Neutrophil (primary cell): ENCODE results near the gene FAM222A.

Experiments used
- H3K27ac ChIP-seq: fragments of 200-600 bp; sonication (generic); 2 replicates; pipeline ENCODE4 v1.5.1; 2016; ENCODE audit warnings: mild to moderate bottlenecking, moderate library complexity
- H3K27me3 ChIP-seq: fragments of 200-600 bp; sonication (generic); 2 replicates; pipeline ENCODE4 v1.6.0; 2016; ENCODE audit warnings: mild to moderate bottlenecking
- H3K36me3 ChIP-seq: fragments of 200-600 bp; sonication (generic); 2 replicates; pipeline ENCODE4 v1.5.1; 2017
- H3K4me1 ChIP-seq, 2 experiments: fragments of 200-600 bp in 1 of 2; sonication (generic) in 1 of 2; 1 replicate in 1 of 2; 2 replicates in 1 of 2; pipeline versions ENCODE4 v1.5.1 to v1.6.1; 2013 to 2016; ENCODE audit warnings: low read depth in 1 of 2, low read length in 1 of 2, mild to moderate bottlenecking in 1 of 2, moderate library complexity in 1 of 2; ENCODE audit not compliant: control insufficient read depth in 1 of 2, insufficient read depth in 1 of 2
- H3K4me3 ChIP-seq, 2 experiments: fragments of 200-600 bp in 1 of 2; sonication (generic) in 1 of 2; 1 replicate in 1 of 2; 2 replicates in 1 of 2; pipeline ENCODE4 v1.5.1; 2013 to 2016; ENCODE audit warnings: low read depth in 1 of 2, low read length in 1 of 2, mild to moderate bottlenecking in 1 of 2, moderate library complexity in 1 of 2
- H3K9me3 ChIP-seq: fragments of 200-600 bp; sonication (generic); 2 replicates; pipeline ENCODE4 v1.5.1; 2016
- CTCF ChIP-seq: fragments of 200-600 bp; sonication (generic); IDR thresholded peaks from 2 replicates; pipeline ENCODE4 v1.5.1; 2016; ENCODE audit warnings: antibody characterized with exemption

FAM222A gene

DNA sequence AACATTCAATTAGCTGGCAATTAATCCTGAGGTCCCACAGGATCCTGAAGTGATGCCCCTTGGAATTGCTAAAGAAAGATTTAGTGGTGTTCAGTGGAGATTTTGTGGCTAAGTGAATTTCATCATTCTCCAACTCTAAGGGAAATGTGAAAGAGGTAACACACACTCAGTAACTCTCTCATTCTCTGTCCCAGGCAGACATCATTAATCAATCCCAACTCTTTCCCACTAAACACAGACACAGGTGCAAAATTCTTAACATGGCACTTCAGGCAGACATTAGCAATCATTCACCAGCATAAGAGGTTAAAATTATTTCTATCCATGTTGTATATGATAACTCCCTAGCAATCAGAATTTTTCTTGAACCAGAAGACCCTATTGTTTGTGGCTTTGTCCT lies 79.4 kb downstream of the FAM222A start:
- H3K4me1 ChIP-seq, result no peaks in the 10 kb centered on the region
- TF ChIP-seq CTCF, result no peak
- no peak overlapping the region for H3K4me3 ChIP-seq
- H3K36me3 ChIP-seq, result no peaks in the 10 kb centered on the region
- H3K27ac ChIP-seq, result no peak overlapping the region
- no peaks in the 10 kb centered on the region for H3K9me3 ChIP-seq
- peaks cover 8% of the 10 kb centered on the region for H3K27me3 ChIP-seq

DNA sequence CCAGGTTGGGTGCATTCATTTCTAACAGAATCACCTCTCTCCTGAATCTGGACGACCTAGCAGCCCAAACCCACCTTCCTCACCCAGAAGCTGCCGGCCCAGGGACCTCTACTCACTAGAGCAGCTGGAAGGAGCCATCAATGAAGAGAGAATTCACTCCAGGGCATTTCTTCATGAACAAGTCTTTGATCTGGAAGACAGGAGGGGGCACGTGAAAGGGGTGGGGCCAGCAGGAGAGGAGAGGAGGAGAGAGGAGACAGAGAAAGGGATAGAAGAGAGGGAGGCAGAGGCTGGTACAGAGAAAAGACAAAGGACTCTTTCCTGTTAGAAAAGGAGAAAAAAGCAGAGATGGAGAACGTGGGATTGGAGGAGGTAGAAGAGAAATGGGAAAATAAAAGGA lies 79.8 kb downstream of the FAM222A start:
- no peaks in the 10 kb centered on the region for H3K36me3 ChIP-seq
- H3K9me3 ChIP-seq, result no peaks in the 10 kb centered on the region
- H3K4me1 ChIP-seq, result no peaks in the 10 kb centered on the region
- peaks cover 8% of the 10 kb centered on the region for H3K27me3 ChIP-seq
- H3K27ac ChIP-seq, result no peak overlapping the region
- H3K4me3 ChIP-seq, result no peak overlapping the region
- no peak for TF ChIP-seq CTCF

- Histone ChIP-seq H3K4me3 (no peak overlapping the region), H3K27ac (no peak overlapping the region), H3K4me1 (no peaks in the 10 kb centered on the region), H3K36me3 (no peaks in the 10 kb centered on the region), H3K9me3 (no peaks in the 10 kb centered on the region), H3K27me3 (peaks cover 8% of the 10 kb centered on the region)
- TF ChIP-seq CTCF, result no peak
Measured at GRCh38 chr12:109793826-109794501, 80.3 kb downstream of the FAM222A start.

GRCh38 chr12:109795023-109795422 lies 81.4 kb downstream of the FAM222A start:
- no peaks in the 10 kb centered on the region for H3K9me3 ChIP-seq
- TF ChIP-seq CTCF, result no peak
- peaks cover 8% of the 10 kb centered on the region for H3K27me3 ChIP-seq
- no peaks in the 10 kb centered on the region for H3K4me1 ChIP-seq
- H3K36me3 ChIP-seq, result no peaks in the 10 kb centered on the region
- no peak overlapping the region for H3K27ac ChIP-seq
- no peak overlapping the region for H3K4me3 ChIP-seq

GRCh38 chr12:109796057-109796456 lies 82.4 kb downstream of the FAM222A start:
- no peak overlapping the region for H3K27ac ChIP-seq
- peaks cover 8% of the 10 kb centered on the region for H3K27me3 ChIP-seq
- H3K36me3 ChIP-seq, result no peaks in the 10 kb centered on the region
- H3K4me3 ChIP-seq, result no peak overlapping the region
- no peak for TF ChIP-seq CTCF
- H3K9me3 ChIP-seq, result no peaks in the 10 kb centered on the region
- H3K4me1 ChIP-seq, result no peaks in the 10 kb centered on the region
